Tibial nerve (tissue), 4 donors: Measurements from ENCODE around the gene INTS3. TPM values are rescaled to one million over a fixed set of nuclear protein-coding genes. Genes with fewer than 3 reads are reported as not detected.

Source experiments
- DNase-seq, 2 donors: peaks; one replicate each; pipeline ENCODE4 v3.0.0-alpha.2; 2019; ENCODE audit warnings: low spot score in 2 of 2
- H3K27ac ChIP-seq, 4 donors: fragments of 200-600 bp; sonication (generic) in 3 of 4; one replicate each; pipeline ENCODE4 v1.5.1; 2017 to 2019; ENCODE audit warnings: mild to moderate bottlenecking in 1 of 4
- H3K27me3 ChIP-seq, 2 donors: fragments of 200-600 bp; sonication (generic) in 1 of 2; one replicate each; pipeline versions ENCODE4 v1.5.1 to v1.6.0; 2017 to 2019
- H3K36me3 ChIP-seq, 3 donors: fragments of 200-600 bp; sonication (generic); one replicate each; pipeline ENCODE4 v1.5.1; 2018 to 2019
- H3K4me1 ChIP-seq, 4 donors: fragments of 200-600 bp; sonication (generic) in 3 of 4; one replicate each; pipeline ENCODE4 v1.5.1; 2017 to 2019
- H3K4me3 ChIP-seq, 4 donors: fragments of 200-600 bp; sonication (generic) in 3 of 4; one replicate each; pipeline ENCODE4 v1.5.1; 2017 to 2019; ENCODE audit warnings: mild to moderate bottlenecking in 1 of 4, moderate library complexity in 1 of 4
- H3K9me3 ChIP-seq, 4 donors: fragments of 200-600 bp; sonication (generic) in 3 of 4; one replicate each; pipeline ENCODE4 v1.5.1; 2017 to 2019
- CTCF ChIP-seq, 5 experiments: fragments of 200-600 bp in 3 of 5; fragments of 450-650 bp in 2 of 5; sonication (generic) in 3 of 5; IDR thresholded peaks; one replicate each; pipeline ENCODE4 v1.5.1; 2016 to 2019; ENCODE audit warnings: antibody characterized with exemption in 5 of 5, mild to moderate bottlenecking in 3 of 5, moderate library complexity in 2 of 5
- EP300 ChIP-seq, 2 donors: sonication (generic); formaldehyde crosslinking; IDR thresholded peaks; one replicate each; pipeline ENCODE4 v1.6.1; 2017; ENCODE audit warnings: antibody characterized with exemption in 2 of 2, mild to moderate bottlenecking in 1 of 2
- POLR2A ChIP-seq, 2 donors: fragments of 450-650 bp; IDR thresholded peaks; one replicate each; pipeline ENCODE4 v1.6.1; 2017; ENCODE audit warnings: antibody characterized with exemption in 2 of 2, mild to moderate bottlenecking in 2 of 2, moderate library complexity in 2 of 2
- WGBS, 2 donors: methylation state at CpG; one replicate each; pipeline ENCODE4 v1.1.5; 2018; 5-methylcytosine and 5-hydroxymethylcytosine counted together
- total RNA-seq, 4 donors: library from RNA; depleted of rRNA; stranded (reverse); fragments of >200 nt; gene quantifications; one replicate each; pipeline ENCODE4 v1.1.0, GENCODE V29; 2016

The INTS3 gene
- total RNA-seq, 4 donors from 2014 or later = 66.6 to 79.5 (median 71.3) TPM

- H3K27me3 ChIP-seq = no peaks in the 10 kb centered on the region
- H3K36me3 ChIP-seq = peaks cover 0 to 6% (median 0%) of the 10 kb centered on the region in 3 donors
- DNase-seq = no peak
- TF ChIP-seq CTCF (IDR thresholded peaks at IDR 0.05) (no peak), POLR2A (IDR thresholded peaks at IDR 0.05) (no peak), EP300 (IDR thresholded peaks at IDR 0.05) (no peak)
- H3K9me3 ChIP-seq = no peaks in the 10 kb centered on the region
- no peak overlapping the region for H3K4me3 ChIP-seq
- H3K27ac ChIP-seq = no peak overlapping the region
- H3K4me1 ChIP-seq = peaks cover 0 to 4% (median 0%) of the 10 kb centered on the region in 4 donors
- 80 to 91% methylated on average over 15 to 16 of the region's 16 CpGs for WGBS, 2 donors
These were observed 40.3 kb upstream of the INTS3 start for GRCh38 chr1:153687346-153688125.

DNA sequence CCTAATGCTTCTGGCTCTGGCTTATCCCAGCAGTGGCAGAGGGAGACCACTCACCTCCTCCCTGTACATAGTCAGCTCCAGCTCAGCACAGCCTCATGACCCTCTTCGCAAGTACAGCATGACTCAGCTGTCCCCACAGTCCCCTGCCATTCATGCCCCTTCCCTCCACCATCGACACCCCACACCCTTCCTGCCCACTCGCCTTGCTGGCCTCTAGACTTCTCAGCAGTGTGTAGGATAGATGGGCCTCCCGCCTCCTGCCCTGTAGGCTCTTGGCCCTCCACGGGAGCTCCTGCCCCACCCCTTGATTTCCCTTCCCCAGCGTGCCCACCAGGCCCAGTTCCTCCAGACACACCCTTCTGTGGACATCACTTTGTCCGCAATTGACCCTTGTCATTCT is 39.6 kb upstream of the INTS3 start:
- WGBS, 2 donors = 70 to 82% methylated on average over 7 of the region's 7 CpGs

DNA sequence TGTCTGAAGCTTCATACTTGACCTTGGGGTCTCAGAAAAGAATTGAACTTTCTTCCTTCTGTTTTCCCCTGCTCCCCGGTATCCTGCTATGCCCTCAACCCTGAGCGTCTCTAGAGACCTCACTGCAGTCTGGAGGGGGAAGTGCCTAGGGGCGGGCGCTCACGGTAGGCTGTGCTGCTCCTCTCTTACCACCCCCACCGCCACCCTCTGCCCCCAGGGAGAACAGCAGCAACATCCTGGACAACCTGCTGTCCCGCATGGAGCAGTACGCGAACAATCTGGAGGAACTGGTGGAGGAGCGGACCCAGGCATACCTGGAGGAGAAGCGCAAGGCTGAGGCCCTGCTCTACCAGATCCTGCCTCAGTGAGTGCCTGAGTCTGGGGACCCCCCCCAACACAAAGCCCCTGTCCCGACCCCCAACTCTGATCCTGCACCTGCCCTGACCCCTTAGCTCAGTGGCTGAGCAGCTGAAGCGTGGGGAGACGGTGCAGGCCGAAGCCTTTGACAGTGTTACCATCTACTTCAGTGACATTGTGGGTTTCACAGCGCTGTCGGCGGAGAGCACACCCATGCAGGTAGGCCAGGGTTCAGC is 39.0 kb upstream of the INTS3 start:
- Histone ChIP-seq H3K36me3 (peaks cover 0 to 9% (median 0%) of the 10 kb centered on the region in 3 donors), H3K9me3 (no peaks in the 10 kb centered on the region), H3K27ac (no peak overlapping the region), H3K4me1 (peaks cover 0 to 4% (median 0%) of the 10 kb centered on the region in 4 donors), H3K27me3 (no peaks in the 10 kb centered on the region), H3K4me3 (no peak overlapping the region)
- no peak for DNase-seq
- WGBS, 2 donors = 85 to 86% methylated on average over 17 to 18 of the region's 18 CpGs
- TF ChIP-seq EP300 (IDR thresholded peaks at IDR 0.05) (no peak), CTCF (IDR thresholded peaks at IDR 0.05) (no peak), POLR2A (IDR thresholded peaks at IDR 0.05) (no peak)

More for the DNA sequence above, 39.6 kb upstream of the INTS3 start:
- DNase-seq = no peak
- Histone ChIP-seq H3K27ac (no peak overlapping the region), H3K4me3 (no peak overlapping the region), H3K4me1 (peaks cover 0 to 4% (median 0%) of the 10 kb centered on the region in 4 donors), H3K36me3 (peaks cover 0 to 6% (median 0%) of the 10 kb centered on the region in 3 donors), H3K27me3 (no peaks in the 10 kb centered on the region), H3K9me3 (no peaks in the 10 kb centered on the region)
- TF ChIP-seq EP300 (IDR thresholded peaks at IDR 0.05) (no peak), CTCF (IDR thresholded peaks at IDR 0.05) (no peak), POLR2A (IDR thresholded peaks at IDR 0.05) (no peak)

DNA sequence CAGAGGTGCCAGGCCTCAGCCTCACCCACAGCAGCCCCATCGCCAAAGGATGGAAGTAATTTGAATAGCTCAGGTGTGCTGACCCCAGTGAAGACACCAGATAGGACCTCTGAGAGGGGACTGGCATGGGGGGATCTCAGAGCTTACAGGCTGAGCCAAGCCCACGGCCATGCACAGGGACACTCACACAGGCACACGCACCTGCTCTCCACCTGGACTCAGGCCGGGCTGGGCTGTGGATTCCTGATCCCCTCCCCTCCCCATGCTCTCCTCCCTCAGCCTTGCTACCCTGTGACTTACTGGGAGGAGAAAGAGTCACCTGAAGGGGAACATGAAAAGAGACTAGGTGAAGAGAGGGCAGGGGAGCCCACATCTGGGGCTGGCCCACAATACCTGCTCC is 34.4 kb upstream of the INTS3 start:
- Histone ChIP-seq H3K4me1 (peaks cover 0 to 18% (median 4%) of the 10 kb centered on the region in 4 donors), H3K27ac (no peak overlapping the region), H3K36me3 (peaks cover 0 to 9% (median 0%) of the 10 kb centered on the region in 3 donors), H3K27me3 (no peaks in the 10 kb centered on the region), H3K4me3 (no peak overlapping the region), H3K9me3 (no peaks in the 10 kb centered on the region)
- no peak for TF ChIP-seq POLR2A (IDR thresholded peaks at IDR 0.05)
- no peak for TF ChIP-seq CTCF (IDR thresholded peaks at IDR 0.05)
- TF ChIP-seq EP300 (IDR thresholded peaks at IDR 0.05) = no peak
- DNase-seq = no peak
- WGBS, 2 donors = 67 to 92% methylated on average over 4 of the region's 4 CpGs

- Histone ChIP-seq H3K9me3 (no peaks in the 10 kb centered on the region), H3K36me3 (peaks cover 0 to 3% (median 0%) of the 10 kb centered on the region in 3 donors), H3K27me3 (no peaks in the 10 kb centered on the region), H3K27ac (no peak overlapping the region), H3K4me1 (peaks cover 0 to 22% (median 7%) of the 10 kb centered on the region in 4 donors), H3K4me3 (no peak overlapping the region)
- TF ChIP-seq POLR2A (IDR thresholded peaks at IDR 0.05) (no peak), EP300 (IDR thresholded peaks at IDR 0.05) (no peak), CTCF (IDR thresholded peaks at IDR 0.05) (no peak)
- DNase-seq = no peak
- 88 to 93% methylated on average over 8 of the region's 8 CpGs for WGBS, 2 donors
These were observed 31.1 kb upstream of the INTS3 start for GRCh38 chr1:153696741-153697140.
